Loucy (cell line): ENCODE results near the gene HID1.

Source experiments
- H2AFZ ChIP-seq: fragments of 200-600 bp; sonication (generic); 2 replicates; pipeline ENCODE4 v1.6.0; 2016; ENCODE audit warnings: antibody characterized with exemption, mild to moderate bottlenecking, low read length, moderate library complexity
- H3F3A ChIP-seq: fragments of 200-600 bp; 2 replicates; pipeline ENCODE4 v1.6.0; 2016; ENCODE audit warnings: antibody characterized with exemption, low read depth, mild to moderate bottlenecking
- H3K27me3 ChIP-seq: fragments of 200-600 bp; sonication (generic); 2 replicates; pipeline ENCODE4 v1.6.1; 2014; ENCODE audit warnings: low read length, mild to moderate bottlenecking; ENCODE audit not compliant: insufficient read depth, poor library complexity, severe bottlenecking
- H3K36me3 ChIP-seq: fragments of 200-600 bp; sonication (generic); 2 replicates; pipeline ENCODE4 v1.6.1; 2016; ENCODE audit warnings: low read length; ENCODE audit not compliant: insufficient read depth
- H3K4me1 ChIP-seq: fragments of 200-600 bp; sonication (generic); 2 replicates; pipeline ENCODE4 v1.5.1; 2014; ENCODE audit warnings: low read length, mild to moderate bottlenecking; ENCODE audit not compliant: insufficient read depth, poor library complexity, severe bottlenecking
- H3K4me2 ChIP-seq: fragments of 200-600 bp; sonication (generic); 2 replicates; pipeline ENCODE4 v1.6.0; 2014; ENCODE audit warnings: antibody characterized with exemption, low read length, low read depth, mild to moderate bottlenecking; ENCODE audit not compliant: poor library complexity, severe bottlenecking
- H3K4me3 ChIP-seq: fragments of 200-600 bp; sonication (generic); 2 replicates; pipeline ENCODE4 v1.5.1; 2014; ENCODE audit warnings: low read length, mild to moderate bottlenecking, mixed read lengths; ENCODE audit not compliant: poor library complexity, severe bottlenecking
- H3K79me2 ChIP-seq: fragments of 200-600 bp; sonication (generic); 2 replicates; pipeline ENCODE4 v1.6.1; 2014; ENCODE audit warnings: low read length; ENCODE audit not compliant: insufficient read depth
- H3K9ac ChIP-seq: fragments of 200-600 bp; sonication (generic); 2 replicates; pipeline ENCODE4 v1.6.0; 2014; ENCODE audit warnings: mild to moderate bottlenecking, low read depth, low read length, moderate library complexity; ENCODE audit not compliant: poor library complexity, severe bottlenecking
- H3K9me2 ChIP-seq: fragments of 200-600 bp; sonication (generic); replicated peaks from 2 replicates; pipeline ENCODE4 v1.6.1; 2016; ENCODE audit warnings: low read depth, low read length, mixed read lengths
- H3K9me3 ChIP-seq: fragments of 200-600 bp; sonication (generic); 2 replicates; pipeline ENCODE4 v1.6.1; 2014; ENCODE audit warnings: mild to moderate bottlenecking, antibody characterized with exemption, low read length, low read depth; ENCODE audit not compliant: insufficient read depth
- H4K20me1 ChIP-seq: fragments of 200-600 bp; sonication (generic); 2 replicates; pipeline ENCODE4 v1.6.0; 2014; ENCODE audit warnings: antibody characterized with exemption, low read length, mild to moderate bottlenecking; ENCODE audit not compliant: insufficient read depth, poor library complexity, severe bottlenecking
- CTCF ChIP-seq: fragments of 200-600 bp; sonication (generic); conservative IDR thresholded peaks from 2 replicates; pipeline ENCODE4 v1.5.1; 2014; ENCODE audit warnings: mild to moderate bottlenecking, antibody characterized with exemption, low read length
- EZH2phosphoT487 ChIP-seq: fragments of 200-600 bp; IDR thresholded peaks from 2 replicates; pipeline ENCODE4 v1.6.1; 2018; ENCODE audit warnings: antibody characterized with exemption, mild to moderate bottlenecking, moderate library complexity, borderline replicate concordance

HID1 gene

GRCh38 chr17:75003070-75003956 lies 30.8 kb upstream of the HID1 start:
- no peak overlapping the region for H3K4me2 ChIP-seq
- H4K20me1 ChIP-seq: no peaks in the 10 kb centered on the region
- TF ChIP-seq EZH2phosphoT487: no peak
- no peak overlapping the region for H3K9ac ChIP-seq
- no peaks in the 10 kb centered on the region for H3K27me3 ChIP-seq
- no peaks in the 10 kb centered on the region for H3K79me2 ChIP-seq
- H2AFZ ChIP-seq: no peak overlapping the region
- H3K4me3 ChIP-seq: no peak overlapping the region
- no peaks in the 10 kb centered on the region for H3K9me3 ChIP-seq
- no peaks in the 10 kb centered on the region for H3K4me1 ChIP-seq
- no peaks in the 10 kb centered on the region for H3F3A ChIP-seq
- H3K9me2 ChIP-seq: no peaks in the 10 kb centered on the region
- no peaks in the 10 kb centered on the region for H3K36me3 ChIP-seq

- Histone ChIP-seq H2AFZ (no peak overlapping the region), H3F3A (no peaks in the 10 kb centered on the region), H3K9me2 (no peaks in the 10 kb centered on the region), H3K27me3 (no peaks in the 10 kb centered on the region), H3K36me3 (no peaks in the 10 kb centered on the region), H3K4me1 (no peaks in the 10 kb centered on the region), H3K79me2 (no peaks in the 10 kb centered on the region), H3K4me3 (no peak overlapping the region), H3K9me3 (no peaks in the 10 kb centered on the region), H4K20me1 (no peaks in the 10 kb centered on the region), H3K9ac (no peak overlapping the region), H3K4me2 (no peak overlapping the region)
- TF ChIP-seq CTCF (no peak), EZH2phosphoT487 (no peak)
Observed at GRCh38 chr17:75001915-75002843, 29.6 kb upstream of the HID1 start.

GRCh38 chr17:74999523-74999922 lies 27.0 kb upstream of the HID1 start:
- TF ChIP-seq CTCF: no peak
- TF ChIP-seq EZH2phosphoT487: no peak
- Histone ChIP-seq H3K27me3 (no peaks in the 10 kb centered on the region), H3K4me3 (no peak overlapping the region), H4K20me1 (no peaks in the 10 kb centered on the region), H3K79me2 (no peaks in the 10 kb centered on the region), H3K9me2 (no peaks in the 10 kb centered on the region), H2AFZ (no peak overlapping the region), H3K9me3 (no peaks in the 10 kb centered on the region), H3K9ac (no peak overlapping the region), H3K4me1 (no peaks in the 10 kb centered on the region), H3K36me3 (no peaks in the 10 kb centered on the region), H3F3A (no peaks in the 10 kb centered on the region), H3K4me2 (no peak overlapping the region)
